SK-N-SH (cell line): ENCODE measurements around the gene HDGFL2. TPM values are rescaled to one million over a fixed set of nuclear protein-coding genes. Genes with fewer than 3 reads are reported as not detected.

Source experiments
- CTCF ChIA-PET: fragments of 300-600, 350-600 bp; formaldehyde crosslinking; extraction: SDS; loops from one replicate; lab custom pipeline; 2021; lab: Yijun Ruan, JAX
- POLR2A ChIA-PET: fragments of 350-600 bp; sonication (Branson Sonifier 250); formaldehyde crosslinking; extraction: SDS; loops from one replicate; lab custom pipeline; 2020; ENCODE audit warnings: antibody characterized with exemption, inconsistent platforms; lab: Yijun Ruan, JAX
- DNase-seq: peaks from one replicate; pipeline ENCODE4 v3.0.0; 2012
- H2AFZ ChIP-seq: fragments of 200-600 bp; sonication (generic); 2 replicates; pipeline ENCODE4 v1.8.1; 2016; ENCODE audit warnings: antibody characterized with exemption, mild to moderate bottlenecking, low read depth
- H3F3A ChIP-seq: fragments of 200-600 bp; sonication (generic); replicated peaks from 2 replicates; pipeline ENCODE3; 2016; ENCODE audit warnings: antibody characterized with exemption, mild to moderate bottlenecking; ENCODE audit not compliant: insufficient read depth
- H3K27ac ChIP-seq, 2 experiments: fragments of 200-500 bp in 1 of 2; fragments of 200-600 bp in 1 of 2; sonication (Bioruptor generic) in 1 of 2; sonication (generic), shearing (Covaris generic) in 1 of 2; 2 replicates each; pipeline versions ENCODE4 v1.5.1 to v1.6.1; 2014 to 2016; ENCODE audit warnings: low read depth in 2 of 2, inconsistent platforms in 1 of 2, low read length in 1 of 2, mild to moderate bottlenecking in 1 of 2, mixed read lengths in 1 of 2
- H3K27me3 ChIP-seq: fragments of 200-600 bp; sonication (generic), shearing (Covaris generic); 2 replicates; pipeline ENCODE4 v1.6.1; 2016; ENCODE audit warnings: mixed run types; ENCODE audit not compliant: insufficient read depth
- H3K36me3 ChIP-seq, 2 experiments: fragments of 200-500 bp in 1 of 2; fragments of 200-600 bp in 1 of 2; sonication (Bioruptor generic) in 1 of 2; sonication (generic) in 1 of 2; replicated peaks in 1 of 2; 2 replicates each; pipeline versions ENCODE3 to v1.5.1; 2014 to 2016; ENCODE audit warnings: low read length in 1 of 2, mild to moderate bottlenecking in 1 of 2; ENCODE audit not compliant: insufficient read depth in 2 of 2, control insufficient read depth in 1 of 2
- H3K4me1 ChIP-seq, 2 experiments: fragments of 200-500 bp in 1 of 2; fragments of 200-600 bp in 1 of 2; sonication (Bioruptor generic) in 1 of 2; sonication (generic), shearing (Covaris generic) in 1 of 2; 2 replicates each; pipeline versions ENCODE4 v1.5.1 to v1.6.1; 2014 to 2016; ENCODE audit warnings: low read depth in 1 of 2, low read length in 1 of 2, mixed run types in 1 of 2; ENCODE audit not compliant: insufficient read depth in 2 of 2, control insufficient read depth in 1 of 2
- H3K4me2 ChIP-seq: fragments of 200-600 bp; sonication (generic), shearing (Covaris generic); 2 replicates; pipeline ENCODE4 v1.6.1; 2017; ENCODE audit warnings: mixed run types
- H3K4me3 ChIP-seq, 2 experiments: fragments of 200-500 bp in 1 of 2; fragments of 200-600 bp in 1 of 2; sonication (Bioruptor generic) in 1 of 2; sonication (generic), shearing (Covaris generic) in 1 of 2; 2 replicates each; pipeline versions ENCODE4 v1.5.1 to v1.8.1; 2014 to 2016; ENCODE audit warnings: low read depth in 2 of 2, inconsistent platforms in 1 of 2, low read length in 1 of 2, mild to moderate bottlenecking in 1 of 2, mixed read lengths in 1 of 2, moderate library complexity in 1 of 2
- H3K79me2 ChIP-seq: fragments of 200-600 bp; sonication (generic); 2 replicates; pipeline ENCODE4 v1.8.1; 2017; ENCODE audit warnings: mild to moderate bottlenecking; ENCODE audit not compliant: insufficient read depth
- H3K9ac ChIP-seq: fragments of 200-600 bp; sonication (generic); 2 replicates; pipeline ENCODE4 v1.6.1; 2017; ENCODE audit warnings: mixed run types
- H3K9me2 ChIP-seq: fragments of 200-600 bp; sonication (generic); 2 replicates; pipeline ENCODE4 v1.6.1; 2017; ENCODE audit warnings: mixed run types
- H3K9me3 ChIP-seq: fragments of 200-600 bp; sonication (generic); 2 replicates; pipeline ENCODE4 v1.6.1; 2017; ENCODE audit warnings: mixed run types, mild to moderate bottlenecking, moderate library complexity
- H4K20me1 ChIP-seq: fragments of 200-600 bp; sonication (generic); 2 replicates; pipeline ENCODE4 v1.6.1; 2017; ENCODE audit warnings: mild to moderate bottlenecking, mixed run types; ENCODE audit not compliant: insufficient read depth
- ELF1 ChIP-seq: IDR thresholded peaks from 2 replicates; pipeline ENCODE4 v1.4.0; 2012
- FOXM1 ChIP-seq: IDR thresholded peaks from 2 replicates; pipeline ENCODE4 v1.4.0; 2012; ENCODE audit warnings: low read depth, mild to moderate bottlenecking
- SIN3A ChIP-seq: IDR thresholded peaks from 2 replicates; pipeline ENCODE4 v1.6.1; 2012; ENCODE audit warnings: low read depth, mild to moderate bottlenecking, low read length, moderate library complexity, borderline replicate concordance
- TAF1 ChIP-seq: IDR thresholded peaks from 2 replicates; pipeline ENCODE4 v1.6.1; 2012; ENCODE audit warnings: low read depth, mild to moderate bottlenecking, low read length, moderate library complexity, borderline replicate concordance
- WGBS: methylation state at CpG from one replicate; pipeline ENCODE4 v1.1.6; 2017; ENCODE audit warnings: low lambda C conversion rate; 5-methylcytosine and 5-hydroxymethylcytosine counted together
- polyA plus RNA-seq, 3 experiments: library from polyadenylated mRNA; depleted of rRNA; stranded (reverse); fragments of >200 nt; gene quantifications; 2 replicates each; pipeline ENCODE4 v1.2.3, GENCODE V29; 2012
- TF ChIP-seq, protein P1 (sequence below): IDR thresholded peaks from 2 replicates; pipeline ENCODE4 v1.4.0; 2012; ENCODE audit warnings: low read depth, borderline replicate concordance
- TF ChIP-seq, protein P2 (sequence below): IDR thresholded peaks from 2 replicates; pipeline ENCODE4 v1.6.1; 2012; ENCODE audit warnings: mild to moderate bottlenecking, low read depth, low read length, moderate library complexity
- TF ChIP-seq, protein P3 (sequence below): IDR thresholded peaks from 2 replicates; pipeline ENCODE4 v1.4.0; 2012; ENCODE audit warnings: low read depth, borderline replicate concordance
- TF ChIP-seq, protein P4 (sequence below): IDR thresholded peaks from 2 replicates; pipeline ENCODE4 v1.4.0; 2012; ENCODE audit warnings: low read depth

HDGFL2 gene
- polyA plus RNA-seq, 1 of the 3 experiments (the other 2 are of a cell fraction), result 77.8 TPM

DNA sequence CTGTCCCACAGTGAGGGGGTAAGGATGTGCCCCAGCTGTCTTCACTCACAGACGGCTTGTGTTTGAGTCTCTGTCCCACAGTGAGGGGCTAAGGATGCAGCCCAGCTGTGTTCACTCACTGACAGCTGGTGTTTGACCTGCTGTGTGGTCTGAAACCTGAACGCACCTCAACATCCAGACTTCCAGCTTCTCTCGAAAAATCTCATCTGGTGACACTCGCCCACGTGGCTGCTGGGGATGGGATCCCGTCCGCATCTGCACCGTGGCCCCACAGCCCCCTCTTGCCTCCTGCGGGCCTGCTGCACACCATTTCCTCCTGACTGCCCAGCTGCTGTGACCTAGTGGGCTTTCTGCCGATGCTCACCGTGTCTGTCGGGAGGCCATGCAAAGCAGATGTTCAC is 42.3 kb upstream of the HDGFL2 start (continued):
- TF ChIP-seq, protein P1, sequence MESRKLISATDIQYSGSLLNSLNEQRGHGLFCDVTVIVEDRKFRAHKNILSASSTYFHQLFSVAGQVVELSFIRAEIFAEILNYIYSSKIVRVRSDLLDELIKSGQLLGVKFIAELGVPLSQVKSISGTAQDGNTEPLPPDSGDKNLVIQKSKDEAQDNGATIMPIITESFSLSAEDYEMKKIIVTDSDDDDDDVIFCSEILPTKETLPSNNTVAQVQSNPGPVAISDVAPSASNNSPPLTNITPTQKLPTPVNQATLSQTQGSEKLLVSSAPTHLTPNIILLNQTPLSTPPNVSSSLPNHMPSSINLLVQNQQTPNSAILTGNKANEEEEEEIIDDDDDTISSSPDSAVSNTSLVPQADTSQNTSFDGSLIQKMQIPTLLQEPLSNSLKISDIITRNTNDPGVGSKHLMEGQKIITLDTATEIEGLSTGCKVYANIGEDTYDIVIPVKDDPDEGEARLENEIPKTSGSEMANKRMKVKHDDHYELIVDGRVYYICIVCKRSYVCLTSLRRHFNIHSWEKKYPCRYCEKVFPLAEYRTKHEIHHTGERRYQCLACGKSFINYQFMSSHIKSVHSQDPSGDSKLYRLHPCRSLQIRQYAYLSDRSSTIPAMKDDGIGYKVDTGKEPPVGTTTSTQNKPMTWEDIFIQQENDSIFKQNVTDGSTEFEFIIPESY, result no peak
- TF ChIP-seq SIN3A, result no peak
- TF ChIP-seq TAF1, result no peak
- TF ChIP-seq, protein P2, sequence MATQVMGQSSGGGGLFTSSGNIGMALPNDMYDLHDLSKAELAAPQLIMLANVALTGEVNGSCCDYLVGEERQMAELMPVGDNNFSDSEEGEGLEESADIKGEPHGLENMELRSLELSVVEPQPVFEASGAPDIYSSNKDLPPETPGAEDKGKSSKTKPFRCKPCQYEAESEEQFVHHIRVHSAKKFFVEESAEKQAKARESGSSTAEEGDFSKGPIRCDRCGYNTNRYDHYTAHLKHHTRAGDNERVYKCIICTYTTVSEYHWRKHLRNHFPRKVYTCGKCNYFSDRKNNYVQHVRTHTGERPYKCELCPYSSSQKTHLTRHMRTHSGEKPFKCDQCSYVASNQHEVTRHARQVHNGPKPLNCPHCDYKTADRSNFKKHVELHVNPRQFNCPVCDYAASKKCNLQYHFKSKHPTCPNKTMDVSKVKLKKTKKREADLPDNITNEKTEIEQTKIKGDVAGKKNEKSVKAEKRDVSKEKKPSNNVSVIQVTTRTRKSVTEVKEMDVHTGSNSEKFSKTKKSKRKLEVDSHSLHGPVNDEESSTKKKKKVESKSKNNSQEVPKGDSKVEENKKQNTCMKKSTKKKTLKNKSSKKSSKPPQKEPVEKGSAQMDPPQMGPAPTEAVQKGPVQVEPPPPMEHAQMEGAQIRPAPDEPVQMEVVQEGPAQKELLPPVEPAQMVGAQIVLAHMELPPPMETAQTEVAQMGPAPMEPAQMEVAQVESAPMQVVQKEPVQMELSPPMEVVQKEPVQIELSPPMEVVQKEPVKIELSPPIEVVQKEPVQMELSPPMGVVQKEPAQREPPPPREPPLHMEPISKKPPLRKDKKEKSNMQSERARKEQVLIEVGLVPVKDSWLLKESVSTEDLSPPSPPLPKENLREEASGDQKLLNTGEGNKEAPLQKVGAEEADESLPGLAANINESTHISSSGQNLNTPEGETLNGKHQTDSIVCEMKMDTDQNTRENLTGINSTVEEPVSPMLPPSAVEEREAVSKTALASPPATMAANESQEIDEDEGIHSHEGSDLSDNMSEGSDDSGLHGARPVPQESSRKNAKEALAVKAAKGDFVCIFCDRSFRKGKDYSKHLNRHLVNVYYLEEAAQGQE, result no peak
- TF ChIP-seq, all 33 proteins: peak for 0

DNA sequence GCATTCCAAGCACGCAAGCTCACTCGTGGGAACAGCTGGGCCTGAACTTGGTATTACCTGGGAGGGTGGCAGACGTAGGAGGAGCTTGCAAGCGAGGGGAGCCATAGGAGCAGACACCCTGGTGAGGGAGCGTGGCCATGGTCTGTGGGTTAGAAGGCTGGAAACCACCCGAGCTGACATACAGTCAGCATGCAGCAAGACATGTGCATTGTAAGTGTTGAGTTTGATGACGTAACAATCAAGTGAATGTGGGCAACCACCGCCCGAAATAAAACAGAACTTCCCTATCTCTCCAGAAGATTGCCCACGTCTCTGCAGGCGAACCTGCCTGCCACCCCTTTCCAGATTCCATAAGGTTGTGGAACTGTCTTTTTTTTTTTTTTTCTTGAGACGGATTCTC is 41.3 kb upstream of the HDGFL2 start:
- DNase-seq, result no peak
- H4K20me1 ChIP-seq, result no peaks in the 10 kb centered on the region
- H3K4me2 ChIP-seq, result no peak overlapping the region
- no peak overlapping the region for H3K4me3 ChIP-seq
- H3F3A ChIP-seq, result no peaks in the 10 kb centered on the region
- H3K27ac ChIP-seq, result no peak overlapping the region
- H3K27me3 ChIP-seq, result no peaks in the 10 kb centered on the region
- ChIA-PET POLR2A (no interaction called here), CTCF (no interaction called here)
- TF ChIP-seq, protein P3, sequence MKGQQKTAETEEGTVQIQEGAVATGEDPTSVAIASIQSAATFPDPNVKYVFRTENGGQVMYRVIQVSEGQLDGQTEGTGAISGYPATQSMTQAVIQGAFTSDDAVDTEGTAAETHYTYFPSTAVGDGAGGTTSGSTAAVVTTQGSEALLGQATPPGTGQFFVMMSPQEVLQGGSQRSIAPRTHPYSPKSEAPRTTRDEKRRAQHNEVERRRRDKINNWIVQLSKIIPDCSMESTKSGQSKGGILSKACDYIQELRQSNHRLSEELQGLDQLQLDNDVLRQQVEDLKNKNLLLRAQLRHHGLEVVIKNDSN, result no peak
- H3K9me3 ChIP-seq, result no peaks in the 10 kb centered on the region
- H3K9me2 ChIP-seq, result no peaks in the 10 kb centered on the region
- no peak overlapping the region for H3K9ac ChIP-seq
- H3K79me2 ChIP-seq, result no peaks in the 10 kb centered on the region; the same call in 1 of the 2 replicates
- H3K36me3 ChIP-seq, result peaks cover 0 to 28% of the 10 kb centered on the region in 2 experiments
- H2AFZ ChIP-seq, result no peak overlapping the region
- 93% methylated on average over 12 of the region's 12 CpGs for WGBS
- no peaks in the 10 kb centered on the region for H3K4me1 ChIP-seq

DNA sequence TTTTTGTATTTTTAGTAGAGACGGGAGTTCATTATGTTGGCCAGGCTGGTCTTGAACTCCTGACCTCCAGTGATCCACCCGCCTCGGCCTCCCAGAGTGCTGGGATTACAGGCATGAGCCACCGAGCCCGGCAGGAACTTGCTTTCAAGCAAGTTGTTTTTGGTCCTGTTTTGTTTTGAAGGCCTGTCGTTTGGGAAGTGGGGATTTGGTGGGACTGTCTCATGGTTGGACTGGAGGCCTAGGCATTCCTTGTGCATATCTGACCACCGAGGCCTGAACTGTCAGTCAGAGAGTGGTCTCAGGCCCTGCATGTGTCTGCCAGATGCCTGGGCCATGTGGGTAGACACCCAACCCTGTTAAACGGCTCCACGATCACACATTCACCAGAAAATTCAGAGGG is 40.8 kb upstream of the HDGFL2 start:
- ChIA-PET CTCF (no interaction called here), POLR2A (no interaction called here)
- H3K4me1 ChIP-seq, result no peaks in the 10 kb centered on the region
- no peak overlapping the region for H2AFZ ChIP-seq
- H3K9me2 ChIP-seq, result no peaks in the 10 kb centered on the region
- no peak overlapping the region for H3K4me2 ChIP-seq
- H3F3A ChIP-seq, result no peaks in the 10 kb centered on the region
- DNase-seq, result no peak
- H3K9me3 ChIP-seq, result no peaks in the 10 kb centered on the region
- no peak overlapping the region for H3K9ac ChIP-seq
- 97% methylated on average over 9 of the region's 9 CpGs for WGBS
- TF ChIP-seq ELF1 (no peak), FOXM1 (no peak)
- TF ChIP-seq, protein P4, sequence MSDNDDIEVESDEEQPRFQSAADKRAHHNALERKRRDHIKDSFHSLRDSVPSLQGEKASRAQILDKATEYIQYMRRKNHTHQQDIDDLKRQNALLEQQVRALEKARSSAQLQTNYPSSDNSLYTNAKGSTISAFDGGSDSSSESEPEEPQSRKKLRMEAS, result no peak
- no peaks in the 10 kb centered on the region; the same call in 1 of the 2 replicates for H3K79me2 ChIP-seq
- no peaks in the 10 kb centered on the region for H4K20me1 ChIP-seq
- no peak overlapping the region for H3K27ac ChIP-seq
- peaks cover 0 to 28% of the 10 kb centered on the region in 2 experiments for H3K36me3 ChIP-seq
- H3K27me3 ChIP-seq, result no peaks in the 10 kb centered on the region
- no peak overlapping the region for H3K4me3 ChIP-seq
